GM10266 (cell line): ENCODE measurements around the gene ATAD3C.
A peak's percentile ranks its signal among the peaks of the same experiment; 100 is the strongest.

Experiments used
- DNase-seq: peaks from one replicate; pipeline ENCODE4 v3.0.0; 2012; ENCODE audit errors: extremely low spot score
- TF ChIP-seq, protein P1 (sequence below): IDR thresholded peaks from 2 replicates; pipeline ENCODE4 v1.5.1; 2012; ENCODE audit warnings: mild to moderate bottlenecking, low read depth; ENCODE audit not compliant: control insufficient read depth, insufficient read depth; ENCODE audit errors: missing control alignments

The ATAD3C gene

DNA sequence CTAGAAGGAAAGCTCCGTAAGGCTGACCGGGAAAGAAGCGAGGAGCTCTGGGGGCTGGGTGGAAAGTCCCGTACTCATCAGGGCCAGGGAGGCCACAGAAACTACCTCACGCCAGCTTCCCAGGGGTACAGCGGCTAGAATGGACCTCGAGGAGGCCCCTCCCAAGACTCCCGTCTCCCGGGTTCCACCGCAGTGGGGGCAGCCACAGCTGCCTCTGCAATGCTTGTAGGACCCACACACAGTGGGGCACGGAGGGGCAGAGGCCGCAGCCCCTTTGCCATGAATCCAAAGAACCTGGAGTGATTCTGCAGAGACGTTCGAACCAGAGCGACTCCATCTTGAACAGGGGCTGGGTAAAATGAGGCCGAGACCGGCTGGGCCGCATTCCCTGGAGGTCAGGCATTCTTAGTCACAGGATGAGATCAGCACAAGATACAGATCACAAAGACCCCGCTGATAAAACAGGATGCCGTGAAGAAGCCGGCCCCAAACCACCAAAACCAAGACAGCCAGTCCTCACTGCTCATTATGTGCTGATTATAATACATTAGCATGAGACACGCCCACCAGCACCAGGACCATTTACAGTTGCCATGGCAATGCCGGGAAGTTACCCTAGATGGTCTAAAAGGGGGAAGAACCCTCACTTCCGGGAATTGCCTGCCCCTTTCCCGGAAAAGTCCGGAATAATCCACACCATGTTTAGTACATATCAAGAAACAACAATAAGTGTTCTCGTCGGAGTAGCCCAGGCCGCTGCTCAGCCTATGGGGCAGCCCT, 26.8 kb upstream of the ATAD3C start:
- peak; percentile 40 for DNase-seq
- TF ChIP-seq, protein P1, sequence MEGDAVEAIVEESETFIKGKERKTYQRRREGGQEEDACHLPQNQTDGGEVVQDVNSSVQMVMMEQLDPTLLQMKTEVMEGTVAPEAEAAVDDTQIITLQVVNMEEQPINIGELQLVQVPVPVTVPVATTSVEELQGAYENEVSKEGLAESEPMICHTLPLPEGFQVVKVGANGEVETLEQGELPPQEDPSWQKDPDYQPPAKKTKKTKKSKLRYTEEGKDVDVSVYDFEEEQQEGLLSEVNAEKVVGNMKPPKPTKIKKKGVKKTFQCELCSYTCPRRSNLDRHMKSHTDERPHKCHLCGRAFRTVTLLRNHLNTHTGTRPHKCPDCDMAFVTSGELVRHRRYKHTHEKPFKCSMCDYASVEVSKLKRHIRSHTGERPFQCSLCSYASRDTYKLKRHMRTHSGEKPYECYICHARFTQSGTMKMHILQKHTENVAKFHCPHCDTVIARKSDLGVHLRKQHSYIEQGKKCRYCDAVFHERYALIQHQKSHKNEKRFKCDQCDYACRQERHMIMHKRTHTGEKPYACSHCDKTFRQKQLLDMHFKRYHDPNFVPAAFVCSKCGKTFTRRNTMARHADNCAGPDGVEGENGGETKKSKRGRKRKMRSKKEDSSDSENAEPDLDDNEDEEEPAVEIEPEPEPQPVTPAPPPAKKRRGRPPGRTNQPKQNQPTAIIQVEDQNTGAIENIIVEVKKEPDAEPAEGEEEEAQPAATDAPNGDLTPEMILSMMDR = no peak

DNA sequence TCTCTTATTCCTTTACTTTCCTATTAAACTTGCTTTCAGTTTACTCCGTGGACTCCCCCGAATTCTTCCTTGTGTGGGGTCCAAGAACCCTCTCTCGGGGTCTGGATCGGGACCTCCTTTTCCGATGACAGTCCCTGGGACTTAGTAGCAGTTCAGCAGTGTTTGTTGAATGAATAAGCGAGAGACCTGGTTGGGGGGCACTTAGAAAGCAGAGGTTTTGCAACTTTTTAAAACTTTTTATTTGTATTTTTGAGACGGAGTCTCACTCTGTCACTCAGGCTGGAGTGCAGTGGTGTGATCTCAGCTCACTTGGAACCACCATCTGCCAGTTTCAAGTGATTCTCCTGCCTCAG, 26.3 kb upstream of the ATAD3C start:
- TF ChIP-seq, protein P1 = no peak
- no peak for DNase-seq

DNA sequence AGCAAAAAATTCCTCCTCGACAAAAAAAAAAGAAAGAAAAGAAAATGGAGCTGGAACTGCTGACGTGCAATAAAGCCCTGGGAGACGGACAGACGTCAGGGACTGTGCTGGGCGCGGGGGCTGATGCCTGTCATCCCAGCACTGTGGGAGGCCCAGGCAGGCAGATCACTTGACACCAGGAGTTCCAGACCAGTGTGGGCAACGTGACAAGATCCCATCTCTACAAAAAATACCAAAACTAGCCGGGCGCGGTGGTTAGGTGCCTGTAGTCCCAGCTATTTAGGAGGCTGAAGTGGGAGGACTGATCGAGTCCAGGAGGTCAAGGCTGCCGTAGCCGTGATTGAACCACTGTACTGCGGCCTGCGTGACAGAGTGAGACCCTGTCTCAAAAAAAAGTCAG, 24.8 kb upstream of the ATAD3C start:
- TF ChIP-seq, protein P1 = no peak
- DNase-seq = no peak

DNA sequence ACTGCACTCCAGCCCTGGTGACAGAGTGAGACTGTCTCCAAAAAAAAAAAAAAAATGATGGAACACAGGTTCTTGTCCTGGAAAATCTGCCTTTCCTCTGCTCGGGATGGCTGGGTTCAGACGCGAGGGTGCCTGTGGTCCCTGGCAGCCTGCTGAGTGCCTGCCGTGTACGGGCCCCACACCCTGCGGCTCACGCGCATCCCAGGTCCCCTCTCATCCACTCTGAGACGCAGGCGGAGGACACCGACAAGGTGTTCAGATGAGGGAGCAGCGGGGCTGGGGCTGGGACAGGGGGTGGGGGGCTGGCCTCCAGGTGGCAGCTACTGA, 24.1 kb upstream of the ATAD3C start:
- TF ChIP-seq, protein P1 = no peak
- peak; percentile 28 for DNase-seq

DNA sequence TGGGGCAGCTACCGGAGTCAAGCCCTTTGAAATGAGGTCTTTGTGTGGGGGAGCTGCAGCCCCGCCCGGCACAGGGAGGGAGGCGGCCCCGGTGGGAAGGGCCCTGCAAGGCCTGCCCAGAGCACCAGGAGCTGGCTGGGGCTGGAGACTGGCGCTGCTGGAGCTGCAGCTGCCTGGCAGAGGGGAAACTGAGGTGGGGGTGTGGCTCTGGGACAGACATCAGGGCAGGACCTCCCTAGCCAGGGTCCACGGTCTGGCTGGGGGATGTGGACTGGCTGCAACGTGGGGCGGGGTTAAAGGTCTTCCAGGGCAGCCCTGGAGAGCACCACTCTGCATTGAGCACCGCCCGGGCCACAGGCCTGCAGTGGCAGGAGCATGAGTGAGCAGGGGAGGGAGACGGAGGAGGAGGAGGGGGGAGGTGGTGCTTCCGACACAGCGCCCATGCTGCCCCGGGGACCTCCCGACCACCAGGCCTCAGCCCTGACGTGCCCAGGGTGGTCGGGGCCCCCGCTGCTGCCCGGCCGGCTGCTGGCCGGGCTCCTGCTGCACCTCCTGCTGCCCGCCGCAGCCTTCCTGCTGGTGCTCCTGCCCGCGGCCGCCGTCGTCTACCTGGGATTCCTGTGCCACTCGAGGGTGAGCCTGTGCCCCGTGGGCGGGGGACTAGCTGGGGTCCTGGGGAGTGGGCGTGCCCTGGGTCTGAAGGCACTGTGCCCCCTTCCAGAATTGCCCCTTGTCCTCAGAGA, 23.6 kb upstream of the ATAD3C start:
- TF ChIP-seq, protein P1 = no peak
- DNase-seq = peak; percentile 32

DNA sequence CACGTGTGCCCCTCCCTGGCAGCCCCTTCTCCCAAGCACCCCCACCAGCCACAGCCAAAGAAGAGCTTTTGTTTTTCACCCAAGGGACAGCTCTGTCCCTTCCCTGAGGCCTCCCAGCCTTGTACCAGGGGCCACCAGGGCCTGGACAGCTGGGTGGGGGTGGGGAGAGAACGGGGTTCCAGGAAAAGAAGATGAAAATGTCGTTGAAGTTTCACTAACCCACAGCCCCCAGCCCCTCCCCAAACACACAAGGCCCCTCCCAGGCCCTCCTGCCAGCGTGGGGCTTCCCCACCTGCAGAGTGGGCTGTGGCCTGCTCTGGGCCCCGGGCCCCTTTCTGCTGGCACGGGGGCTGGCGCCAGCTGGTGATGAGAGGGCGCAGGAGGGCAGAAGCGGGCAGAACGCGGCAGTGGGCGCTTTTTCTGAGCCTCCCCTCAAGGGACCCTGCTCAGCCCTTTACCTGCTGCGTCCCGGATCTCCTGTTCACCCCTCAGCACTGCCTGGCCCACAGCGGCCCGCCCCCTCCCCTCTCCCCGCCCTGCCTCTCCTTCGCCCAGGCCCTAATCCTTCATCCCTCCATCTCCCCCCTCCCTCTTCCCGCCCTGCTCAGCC, 22.9 kb upstream of the ATAD3C start:
- TF ChIP-seq, protein P1 = no peak
- DNase-seq = peak; percentile 45
